Hematopoietic multipotent progenitor cell treated with erythropoietin and hydrocortisone succinate and interleukin-3 and kit ligand, for 17 days (in vitro differentiated cells): Measurements from ENCODE around the gene IPCEF1.
"Not testable (repeated sequence)": the region's sequence is repeated elsewhere in the genome, so short reads cannot be mapped to it uniquely, and the experiment has no call there.

ENCODE experiments used
- DNase-seq: peaks from one replicate; pipeline ENCODE4 v3.0.0-alpha.2; 2015; ENCODE audit warnings: low spot score

Gene IPCEF1

GRCh38 chr6:154219250-154219649 is 137.4 kb downstream of the IPCEF1 start:
- no peak for DNase-seq

- DNase-seq, result no peak
These were observed 137.8 kb downstream of the IPCEF1 start for GRCh38 chr6:154218787-154219186.

- no peak for DNase-seq
These were observed 138.3 kb downstream of the IPCEF1 start for GRCh38 chr6:154218301-154218700.

GRCh38 chr6:154213782-154214181 is 142.8 kb downstream of the IPCEF1 start:
- DNase-seq, result no peak

- DNase-seq, result no peak
These were observed 145.9 kb downstream of the IPCEF1 start for GRCh38 chr6:154210678-154211077.

DNA sequence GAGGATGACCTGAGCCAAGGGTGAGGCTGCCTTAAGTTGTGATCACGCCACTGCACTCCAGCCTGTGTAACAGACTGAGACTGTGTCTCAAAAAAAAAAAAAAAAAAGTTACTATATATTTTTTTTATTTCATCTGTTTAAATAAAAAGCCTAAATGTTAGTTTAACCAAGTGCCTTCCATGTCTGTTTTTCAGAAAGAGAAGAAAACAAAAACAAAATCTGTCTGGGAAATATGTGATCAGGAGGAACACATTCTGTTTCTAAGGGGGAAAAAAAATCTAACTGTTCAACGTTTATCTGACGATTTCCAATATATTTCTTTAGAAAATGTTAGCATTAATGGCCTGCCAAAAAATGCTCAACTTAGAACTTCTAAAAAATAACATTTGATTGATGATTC is 147.0 kb downstream of the IPCEF1 start:
- no peak for DNase-seq

- no peak for DNase-seq
These were observed 149.6 kb downstream of the IPCEF1 start for GRCh38 chr6:154206996-154207395.

- DNase-seq, result no peak
These were observed 150.5 kb downstream of the IPCEF1 start for GRCh38 chr6:154206141-154206540.

- no peak for DNase-seq
These were observed 153.6 kb downstream of the IPCEF1 start for GRCh38 chr6:154202958-154203357.

DNA sequence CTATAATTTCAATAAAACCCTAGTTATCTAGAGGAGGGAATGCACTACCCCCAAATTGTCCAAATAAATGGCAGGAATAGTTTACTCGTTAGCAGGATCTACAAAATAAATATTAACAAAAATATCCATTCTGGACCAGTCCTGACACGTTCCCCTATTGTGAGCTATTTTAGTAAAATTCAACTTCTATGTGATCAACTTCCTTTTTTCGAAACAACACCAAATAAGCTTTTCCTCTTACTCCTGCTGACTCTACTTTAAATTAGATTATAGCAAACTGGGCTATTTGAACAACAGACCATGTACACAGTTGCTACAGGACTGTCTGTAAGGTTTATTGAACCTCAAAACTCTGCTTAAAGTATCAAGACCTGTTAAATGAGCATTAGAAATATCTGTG is 154.3 kb downstream of the IPCEF1 start:
- DNase-seq, result no peak

DNA sequence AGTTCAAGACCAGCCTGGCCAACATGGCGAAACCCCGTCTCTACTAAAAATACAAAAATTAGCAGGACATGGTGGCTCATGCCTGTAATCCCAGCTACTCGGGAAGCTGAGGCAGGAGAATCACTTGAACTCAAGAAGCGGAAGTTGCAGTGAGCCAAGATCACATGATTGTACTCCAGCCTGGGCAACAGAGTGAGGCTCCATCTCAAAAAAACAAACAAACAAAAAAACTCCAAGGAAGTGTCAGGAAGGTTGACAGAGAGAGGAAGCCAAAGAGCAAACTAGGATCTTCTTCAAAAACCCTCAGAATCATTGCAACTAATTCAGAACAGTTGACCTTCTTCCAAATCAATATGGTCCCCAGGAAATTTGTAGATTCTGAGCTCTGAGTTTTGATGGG is 154.9 kb downstream of the IPCEF1 start:
- DNase-seq, result not testable (repeated sequence)

DNA sequence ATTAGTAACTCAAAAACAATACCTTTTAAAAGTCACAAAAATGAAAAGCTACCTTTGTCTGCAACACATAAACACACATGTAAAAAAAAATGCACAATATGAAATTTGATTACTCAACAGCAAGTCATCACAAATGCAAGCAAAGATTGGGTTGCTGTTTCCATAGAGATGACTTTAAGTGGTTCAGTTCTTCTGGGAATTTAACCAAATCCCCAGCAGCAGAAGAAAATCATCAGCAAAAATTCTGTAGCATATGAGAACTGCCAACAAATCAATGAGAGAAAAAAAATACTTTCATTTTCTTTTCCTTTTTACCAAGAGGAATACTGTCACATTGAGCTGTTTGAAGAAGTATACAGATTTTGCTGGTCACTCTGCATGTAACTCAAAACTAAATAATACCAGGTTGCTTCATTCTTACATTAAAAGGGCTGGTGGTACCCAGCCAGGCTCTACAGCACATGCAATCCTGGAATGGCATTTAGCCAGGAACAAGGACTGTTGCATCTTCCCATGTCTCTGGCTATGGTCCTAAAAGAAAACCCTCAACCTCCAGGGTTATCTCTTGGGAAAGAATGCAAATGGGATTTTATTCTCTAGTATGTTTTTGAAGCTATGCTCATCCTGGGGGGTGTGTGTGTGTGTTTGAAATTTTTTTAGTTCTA is 159.3 kb downstream of the IPCEF1 start:
- DNase-seq, result no peak

DNA sequence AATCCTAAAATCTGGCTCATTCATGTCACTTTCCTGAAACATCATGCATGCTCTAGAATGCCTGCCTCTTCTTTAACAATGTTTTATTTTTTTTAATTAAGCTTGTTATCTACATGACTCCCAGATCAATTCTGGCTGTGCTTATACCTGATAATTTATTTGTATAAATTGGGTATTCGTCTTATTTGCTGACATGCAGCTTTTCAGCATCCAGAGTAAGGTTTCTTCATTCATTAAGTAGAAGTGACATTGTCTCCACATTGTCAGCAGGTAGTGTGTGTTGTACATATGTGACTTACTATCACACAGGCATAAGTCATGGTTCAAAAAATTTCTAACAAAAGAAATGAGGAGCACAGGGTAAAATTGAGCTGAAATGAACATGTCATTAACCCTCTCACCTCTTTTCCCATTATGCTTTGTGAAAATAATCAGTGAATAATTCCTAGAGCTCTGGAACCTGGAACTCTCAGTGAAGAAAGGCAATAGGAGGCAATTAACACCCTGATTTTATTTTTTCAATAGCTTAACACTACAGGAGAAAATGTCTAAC is 160.2 kb downstream of the IPCEF1 start:
- no peak for DNase-seq

GRCh38 chr6:154187714-154188113 is 168.9 kb downstream of the IPCEF1 start:
- DNase-seq, result no peak

GRCh38 chr6:154187203-154187602 is 169.4 kb downstream of the IPCEF1 start:
- DNase-seq, result no peak

GRCh38 chr6:154179434-154179833 is 177.2 kb downstream of the IPCEF1 start:
- DNase-seq, result no peak

GRCh38 chr6:154172393-154172792 is 184.2 kb downstream of the IPCEF1 start:
- not testable (repeated sequence) for DNase-seq

GRCh38 chr6:154170106-154170505 is 186.5 kb downstream of the IPCEF1 start:
- no peak for DNase-seq

- no peak for DNase-seq
These were observed 187.3 kb downstream of the IPCEF1 start for GRCh38 chr6:154169193-154169847.

GRCh38 chr6:154167126-154167525 is 189.5 kb downstream of the IPCEF1 start:
- DNase-seq, result no peak

DNA sequence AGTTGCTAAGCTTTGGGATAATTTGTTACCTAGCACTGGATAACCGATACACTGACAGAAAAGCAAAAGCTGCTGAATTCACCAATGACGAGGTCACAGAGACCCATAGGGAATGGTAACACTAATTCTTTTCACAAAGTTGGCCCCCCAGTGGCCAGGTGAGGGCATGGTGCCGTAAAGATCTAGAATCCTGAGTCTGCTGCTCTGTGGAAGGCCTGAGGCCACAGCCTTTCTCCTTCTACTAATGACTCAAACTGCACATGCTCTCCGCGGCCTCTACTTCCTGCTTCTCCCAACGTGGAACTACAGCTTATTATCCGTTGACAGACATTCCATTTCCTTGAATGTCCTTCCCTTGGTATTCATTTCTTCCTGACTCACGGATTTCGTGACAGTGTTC is 190.5 kb downstream of the IPCEF1 start:
- DNase-seq, result no peak

GRCh38 chr6:154165478-154165877 is 191.1 kb downstream of the IPCEF1 start:
- no peak for DNase-seq

- DNase-seq, result no peak
These were observed 192.2 kb downstream of the IPCEF1 start for GRCh38 chr6:154164397-154164796.

GRCh38 chr6:154161689-154162088 is 194.9 kb downstream of the IPCEF1 start:
- no peak for DNase-seq
